ENCODE measurements around the gene PRXL2A.

The PRXL2A gene

DNA sequence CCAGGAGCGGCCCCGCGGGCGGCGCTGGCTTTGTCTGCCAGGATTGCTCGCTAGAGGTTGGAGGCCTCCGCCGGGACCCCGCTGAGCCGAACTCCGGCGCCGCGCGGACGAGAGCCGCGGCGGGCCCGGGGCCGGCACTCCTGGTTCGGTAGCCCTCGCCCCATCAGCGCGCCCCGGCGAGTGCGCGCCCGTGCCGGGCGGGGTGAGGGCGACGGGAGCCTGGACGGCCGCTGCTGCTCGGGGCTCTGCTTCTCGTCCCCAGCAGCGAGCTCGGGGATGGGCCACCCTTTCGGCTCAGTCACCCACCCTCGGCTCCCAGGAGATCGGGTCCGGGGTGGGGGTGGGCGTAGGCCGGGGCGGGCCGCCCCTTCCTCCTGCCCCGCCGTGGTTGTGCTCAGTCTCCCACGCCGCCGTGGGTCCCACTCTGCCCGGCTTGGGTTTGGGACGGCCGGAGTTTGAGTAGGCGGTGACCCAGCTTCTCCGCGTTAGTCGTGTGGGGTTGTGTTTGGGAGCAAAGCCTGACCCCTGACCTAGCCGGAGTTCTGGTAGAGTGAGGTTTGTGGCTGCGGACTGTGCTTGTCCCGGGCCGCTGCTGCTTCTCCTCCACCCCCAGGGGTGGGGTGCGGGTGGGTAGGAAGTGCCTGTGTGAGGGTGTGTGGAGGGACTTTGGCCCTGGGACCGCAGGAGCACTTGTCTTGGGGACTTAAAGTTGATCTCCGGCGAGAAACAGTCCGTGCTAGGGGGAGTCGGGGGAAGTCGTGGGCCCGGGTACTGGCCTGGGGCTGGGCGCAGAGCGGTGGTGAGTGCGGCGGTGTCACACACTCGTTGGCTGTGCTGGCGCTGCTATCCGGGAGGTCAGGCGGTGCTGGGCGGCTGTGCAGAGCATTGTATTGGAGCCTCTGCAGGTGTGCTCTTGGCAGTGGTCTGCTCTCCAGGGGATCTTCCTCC lies 46.4 kb downstream of the PRXL2A start:
- in situ Hi-C loops (cut with HindIII; ENCODE audit: low pct_ligation_motif_present, low sequenced_read_pairs), result loop anchor here (10.0 kb wide), 1 partner anchor 50 kb away; no protein-coding TSS in a partner anchor
- H3K27ac ChIP-seq, result peak overlapping the region; percentile 60
- H3K27me3 ChIP-seq (replicated peaks), result no peaks in the 10 kb centered on the region
- DNase-seq, result no peak
- H3K36me3 ChIP-seq (replicated peaks), result peaks cover 4% of the 10 kb centered on the region
- TF ChIP-seq, protein P1, sequence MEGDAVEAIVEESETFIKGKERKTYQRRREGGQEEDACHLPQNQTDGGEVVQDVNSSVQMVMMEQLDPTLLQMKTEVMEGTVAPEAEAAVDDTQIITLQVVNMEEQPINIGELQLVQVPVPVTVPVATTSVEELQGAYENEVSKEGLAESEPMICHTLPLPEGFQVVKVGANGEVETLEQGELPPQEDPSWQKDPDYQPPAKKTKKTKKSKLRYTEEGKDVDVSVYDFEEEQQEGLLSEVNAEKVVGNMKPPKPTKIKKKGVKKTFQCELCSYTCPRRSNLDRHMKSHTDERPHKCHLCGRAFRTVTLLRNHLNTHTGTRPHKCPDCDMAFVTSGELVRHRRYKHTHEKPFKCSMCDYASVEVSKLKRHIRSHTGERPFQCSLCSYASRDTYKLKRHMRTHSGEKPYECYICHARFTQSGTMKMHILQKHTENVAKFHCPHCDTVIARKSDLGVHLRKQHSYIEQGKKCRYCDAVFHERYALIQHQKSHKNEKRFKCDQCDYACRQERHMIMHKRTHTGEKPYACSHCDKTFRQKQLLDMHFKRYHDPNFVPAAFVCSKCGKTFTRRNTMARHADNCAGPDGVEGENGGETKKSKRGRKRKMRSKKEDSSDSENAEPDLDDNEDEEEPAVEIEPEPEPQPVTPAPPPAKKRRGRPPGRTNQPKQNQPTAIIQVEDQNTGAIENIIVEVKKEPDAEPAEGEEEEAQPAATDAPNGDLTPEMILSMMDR (IDR thresholded peaks at IDR 0.05; ENCODE audit: low read depth, low read length, missing control alignments), result no peak
- peak overlapping the region; percentile 82 for H3K4me3 ChIP-seq (ENCODE audit: low read depth, low read length)

DNA sequence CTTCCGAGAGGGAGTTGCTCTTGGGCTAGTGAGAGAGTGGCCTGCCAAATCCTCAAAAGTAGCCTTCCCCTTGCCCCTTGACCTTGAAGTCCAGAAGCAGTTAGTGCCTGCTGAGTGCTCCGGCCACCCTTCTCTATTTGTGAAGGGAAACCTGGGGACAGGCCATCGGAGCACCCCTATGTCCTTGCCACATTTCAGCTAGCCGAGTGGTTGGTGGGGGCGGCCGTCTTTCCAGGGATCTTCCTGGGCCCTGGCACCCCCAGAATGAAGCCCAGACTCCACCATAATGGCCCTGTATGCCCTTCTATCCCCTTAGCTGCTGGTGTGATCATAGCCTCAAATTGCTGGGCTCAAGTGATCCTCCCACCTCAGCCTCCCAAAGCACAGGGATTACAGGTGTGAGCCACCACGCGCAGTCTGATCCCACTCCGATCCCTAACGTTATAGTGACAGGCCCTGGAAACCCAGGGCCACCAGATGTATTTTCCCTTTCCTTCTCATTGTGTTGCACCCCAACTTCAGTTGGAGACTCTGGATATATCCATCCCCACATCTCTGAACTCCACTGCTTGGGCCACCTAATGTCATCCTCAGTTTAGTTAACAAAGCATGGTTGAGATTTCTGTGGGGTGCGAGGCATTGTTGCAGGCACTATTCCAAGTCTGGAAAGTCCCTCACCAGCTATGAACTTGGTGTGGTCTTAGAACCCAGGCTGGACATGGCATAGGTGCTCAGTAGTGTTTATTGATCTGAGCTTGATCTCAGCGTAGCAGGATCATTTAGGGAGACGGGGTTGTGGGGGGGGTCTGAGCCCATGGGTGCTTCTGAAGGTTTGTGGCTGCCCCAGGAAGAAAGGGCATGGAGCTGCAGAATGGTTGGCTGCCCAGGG lies 47.4 kb downstream of the PRXL2A start:
- in situ Hi-C loops (cut with HindIII; ENCODE audit: low pct_ligation_motif_present, low sequenced_read_pairs), result loop anchor here (10.0 kb wide), 1 partner anchor 49 kb away; no protein-coding TSS in a partner anchor
- peak overlapping the region; percentile 60 for H3K27ac ChIP-seq
- H3K4me3 ChIP-seq (ENCODE audit: low read depth, low read length), result peak overlapping the region; percentile 82
- TF ChIP-seq, protein P1 (IDR thresholded peaks at IDR 0.05; ENCODE audit: low read depth, low read length, missing control alignments), result no peak
- no peak for DNase-seq
- peaks cover 4% of the 10 kb centered on the region for H3K36me3 ChIP-seq (replicated peaks)
- no peaks in the 10 kb centered on the region for H3K27me3 ChIP-seq (replicated peaks)

DNA sequence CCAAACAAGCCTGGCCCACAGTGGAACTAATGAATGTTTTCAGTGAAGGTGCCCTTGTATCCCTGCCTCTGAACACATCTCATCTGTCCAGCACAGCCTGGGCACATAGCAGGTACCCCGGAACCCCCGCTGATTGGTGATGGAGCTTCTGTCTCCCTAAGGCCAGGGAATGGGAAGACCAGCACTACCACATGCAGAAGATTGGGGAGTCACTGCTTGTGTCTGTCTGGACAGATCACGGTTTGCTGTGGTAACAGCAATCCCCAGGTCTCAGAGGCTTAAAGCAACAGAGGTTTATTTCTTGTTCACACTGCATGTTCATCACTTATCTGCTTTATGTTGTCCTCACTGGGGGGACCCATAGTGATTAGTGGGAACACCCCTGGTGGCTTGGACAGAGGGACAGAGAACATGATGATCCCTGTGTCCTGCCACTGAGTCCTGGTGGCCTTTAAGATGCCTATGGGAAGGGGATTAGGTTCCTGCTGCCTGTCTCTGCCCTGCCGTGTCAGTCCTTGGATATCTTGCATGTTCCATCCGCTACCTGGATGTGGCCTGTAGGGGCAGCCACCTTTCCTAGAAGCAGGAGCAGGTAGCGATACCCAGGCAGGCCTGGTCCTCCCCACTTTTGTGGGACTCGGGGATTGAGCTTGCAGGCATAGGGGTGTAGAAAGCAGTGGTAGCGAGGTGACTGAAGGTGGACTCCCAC lies 49.4 kb downstream of the PRXL2A start:
- Histone ChIP-seq H3K4me3 (ENCODE audit: low read depth, low read length) (no peak overlapping the region), H3K27ac (no peak overlapping the region), H3K36me3 (replicated peaks) (peaks cover 4% of the 10 kb centered on the region), H3K27me3 (replicated peaks) (no peaks in the 10 kb centered on the region)
- in situ Hi-C loops (cut with HindIII; ENCODE audit: low pct_ligation_motif_present, low sequenced_read_pairs), result loop anchor here (10.0 kb wide), 1 partner anchor 47 kb away; no protein-coding TSS in a partner anchor
- TF ChIP-seq, protein P1 (IDR thresholded peaks at IDR 0.05; ENCODE audit: low read depth, low read length, missing control alignments), result peak; percentile 16
- no peak for DNase-seq

DNA sequence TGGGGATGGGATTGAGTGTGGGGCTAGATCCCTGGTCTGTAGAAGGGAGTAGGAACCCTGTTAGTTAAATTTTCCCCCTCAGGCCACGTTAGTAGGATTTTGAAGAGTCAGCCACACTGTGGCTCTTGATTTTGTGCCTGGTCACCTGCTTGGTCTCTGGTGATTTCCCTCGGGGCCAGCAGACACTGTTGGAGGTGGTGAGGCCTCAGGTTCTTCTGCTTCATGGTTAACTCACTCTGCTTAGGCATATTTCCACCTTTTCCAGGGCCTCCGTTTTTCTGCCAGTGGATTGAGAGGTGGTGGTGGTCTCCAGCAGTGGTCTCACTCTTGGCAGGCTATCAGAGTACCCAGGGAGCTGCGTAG lies 49.9 kb downstream of the PRXL2A start:
- TF ChIP-seq, protein P1 (IDR thresholded peaks at IDR 0.05; ENCODE audit: low read depth, low read length, missing control alignments), result no peak
- Histone ChIP-seq H3K4me3 (ENCODE audit: low read depth, low read length) (no peak overlapping the region), H3K27ac (no peak overlapping the region), H3K36me3 (replicated peaks) (peaks cover 5% of the 10 kb centered on the region), H3K27me3 (replicated peaks) (no peaks in the 10 kb centered on the region)
- no peak for DNase-seq
- in situ Hi-C loops (cut with HindIII; ENCODE audit: low pct_ligation_motif_present, low sequenced_read_pairs), result loop anchor here (10.0 kb wide), 1 partner anchor 47 kb away; no protein-coding TSS in a partner anchor

DNA sequence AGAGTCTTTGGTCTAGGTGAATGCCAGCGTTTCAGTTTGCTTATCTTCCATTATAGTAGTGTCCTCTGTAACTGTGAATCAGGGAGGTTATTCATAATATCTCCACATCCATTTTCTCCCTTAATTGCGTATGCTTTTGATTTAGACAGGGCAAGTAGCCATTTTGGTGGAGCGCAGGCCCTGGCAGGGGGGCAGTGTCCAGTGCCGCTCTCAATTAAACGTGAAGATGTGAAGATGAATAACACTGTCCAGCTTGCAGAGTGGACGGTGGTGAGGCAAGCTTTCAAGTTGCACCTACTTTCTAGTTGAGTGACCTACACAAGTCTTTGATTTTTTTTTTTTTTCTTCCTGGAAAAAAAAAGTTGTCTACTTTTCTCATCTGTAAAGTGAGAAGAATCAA lies 50.3 kb downstream of the PRXL2A start:
- Histone ChIP-seq H3K4me3 (ENCODE audit: low read depth, low read length) (no peak overlapping the region), H3K27me3 (replicated peaks) (no peaks in the 10 kb centered on the region), H3K36me3 (replicated peaks) (peaks cover 9% of the 10 kb centered on the region), H3K27ac (no peak overlapping the region)
- DNase-seq, result no peak
- in situ Hi-C loops (cut with HindIII; ENCODE audit: low pct_ligation_motif_present, low sequenced_read_pairs), result loop anchor here (10.0 kb wide), 1 partner anchor 46 kb away; no protein-coding TSS in a partner anchor
- TF ChIP-seq, protein P1 (IDR thresholded peaks at IDR 0.05; ENCODE audit: low read depth, low read length, missing control alignments), result no peak

Data from brain microvascular endothelial cell (primary cell).